ENCODE data around the gene HDC. TPM values are rescaled to one million over a fixed set of nuclear protein-coding genes. Genes with fewer than 3 reads are reported as not detected.

The HDC gene
- total and polyA plus RNA-seq, 2 of the 13 experiments (the other 11 are each of a cell fraction or from before 2014, with no cell fraction given) = not detected

- TF ChIP-seq, protein P1, sequence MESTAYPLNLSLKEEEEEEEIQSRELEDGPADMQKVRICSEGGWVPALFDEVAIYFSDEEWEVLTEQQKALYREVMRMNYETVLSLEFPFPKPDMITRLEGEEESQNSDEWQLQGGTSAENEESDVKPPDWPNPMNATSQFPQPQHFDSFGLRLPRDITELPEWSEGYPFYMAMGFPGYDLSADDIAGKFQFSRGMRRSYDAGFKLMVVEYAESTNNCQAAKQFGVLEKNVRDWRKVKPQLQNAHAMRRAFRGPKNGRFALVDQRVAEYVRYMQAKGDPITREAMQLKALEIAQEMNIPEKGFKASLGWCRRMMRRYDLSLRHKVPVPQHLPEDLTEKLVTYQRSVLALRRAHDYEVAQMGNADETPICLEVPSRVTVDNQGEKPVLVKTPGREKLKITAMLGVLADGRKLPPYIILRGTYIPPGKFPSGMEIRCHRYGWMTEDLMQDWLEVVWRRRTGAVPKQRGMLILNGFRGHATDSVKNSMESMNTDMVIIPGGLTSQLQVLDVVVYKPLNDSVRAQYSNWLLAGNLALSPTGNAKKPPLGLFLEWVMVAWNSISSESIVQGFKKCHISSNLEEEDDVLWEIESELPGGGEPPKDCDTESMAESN (CRISPR knock-in tag; conservative IDR thresholded peaks at IDR 0.05) = no peak
- no peak for TF ChIP-seq KDM6A (CRISPR knock-in tag; IDR thresholded peaks at IDR 0.05; ENCODE audit: low read depth)
- no peak for TF ChIP-seq ZFP36L1 (CRISPR knock-in tag; IDR thresholded peaks at IDR 0.05)
Measured at GRCh38 chr15:50249704-50250103, 15.8 kb downstream of the HDC start (continued).

DNA sequence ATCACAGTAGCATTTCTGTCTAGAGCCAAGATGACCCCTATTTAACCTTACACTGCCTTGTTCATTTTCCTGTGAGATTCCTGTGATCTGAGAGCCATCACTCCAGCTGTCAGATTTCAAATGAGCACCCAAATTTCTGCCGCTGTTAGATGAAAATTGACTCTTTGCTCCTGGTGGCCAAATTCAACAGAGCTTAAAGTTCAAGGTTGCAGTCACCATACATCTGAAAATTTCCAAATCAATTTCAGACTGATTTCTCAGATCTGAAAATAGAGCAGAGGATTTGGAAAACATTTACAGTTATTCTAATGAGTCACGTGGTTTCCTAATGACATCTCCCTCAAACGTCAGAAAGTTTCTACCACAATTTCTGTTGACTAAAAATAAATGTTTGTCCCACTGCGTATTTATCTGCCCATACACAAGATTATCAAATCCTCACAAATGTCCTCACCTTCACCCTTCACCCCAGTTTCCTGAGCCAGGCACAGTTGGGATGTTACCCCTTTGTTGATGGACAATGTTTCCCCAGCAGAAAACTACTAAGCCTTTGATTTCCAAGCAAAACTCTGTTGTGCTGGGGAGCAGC lies 16.4 kb downstream of the HDC start:
- CTCF ChIA-PET (ENCODE audit: low intra/inter-chr PET ratio, low total read pairs) = no interaction called here
- BruUV-seq (replicated peaks) = no TSS peak

More for the DNA sequence above, 16.4 kb downstream of the HDC start:
- Histone ChIP-seq H3K4me1 (ENCODE audit: insufficient read depth, low read length) (peaks cover 54% of the 10 kb centered on the region), H3K4me2 (ENCODE audit: low read depth, low read length) (0 out of 2 replicates have a peak overlapping the region, but pooled peaks have one; percentile 4), H3K36me3 (replicated peaks in 1 of 2; ENCODE audit: control insufficient read depth in 1 of 2, insufficient read depth in 2 of 2, low read length in 2 of 2) (no peaks in the 10 kb centered on the region), H2AFZ (ENCODE audit: low read length) (no peak overlapping the region), H3K9me3 (ENCODE audit: low read length) (no peaks in the 10 kb centered on the region), H4K20me1 (ENCODE audit: insufficient read depth, low read length) (no peaks in the 10 kb centered on the region), H3K79me2 (ENCODE audit: insufficient read depth, low read length) (no peaks in the 10 kb centered on the region), H3K27ac (ENCODE audit: extremely low read length, insufficient read depth, low read length) (no peak overlapping the region), H3K9ac (ENCODE audit: insufficient read depth, low read depth, low read length) (no peak overlapping the region), H3K27me3 (ENCODE audit: control insufficient read depth in 1 of 2, insufficient read depth in 2 of 2, low read length in 2 of 2) (no peaks in the 10 kb centered on the region), H3K4me3 (replicated peaks in 1 of 3; ENCODE audit: insufficient read depth in 1 of 3, low read depth in 2 of 3, low read length in 3 of 3) (no peak overlapping the region)
- POLR2A ChIA-PET = no interaction called here
- TF ChIP-seq RAD51 (IDR thresholded peaks at IDR 0.05; ENCODE audit: borderline replicate concordance) (peak; percentile 23; the same call in 1 of the 2 replicates), ZNF577 (CRISPR knock-in tag; IDR thresholded peaks at IDR 0.05; ENCODE audit: borderline replicate concordance, low read depth) (no peak)
- WGBS (ENCODE audit: low lambda C conversion rate) = 36% methylated on average over 4 of the region's 4 CpGs
- ATAC-seq (no peak), FAIRE-seq (peak; percentile 15), DNase-seq (ENCODE audit: low spot score) (no peak)
- in situ Hi-C loops (cut with HindIII; ENCODE audit: extremely low pct_ligation_motif_present, low pct_unique_long_range_greater_than_20kb) (no loop called here), intact Hi-C loops (cut with micrococcal nuclease; ENCODE audit: unreplicated experiment) (no loop called here)
